ENCODE data around the gene TPPP2.
A peak's percentile ranks its signal among the peaks of the same experiment; 100 is the strongest.
"Not testable (repeated sequence)": the region's sequence is repeated elsewhere in the genome, so short reads cannot be mapped to it uniquely, and the experiment has no call there.

TPPP2 gene

DNA sequence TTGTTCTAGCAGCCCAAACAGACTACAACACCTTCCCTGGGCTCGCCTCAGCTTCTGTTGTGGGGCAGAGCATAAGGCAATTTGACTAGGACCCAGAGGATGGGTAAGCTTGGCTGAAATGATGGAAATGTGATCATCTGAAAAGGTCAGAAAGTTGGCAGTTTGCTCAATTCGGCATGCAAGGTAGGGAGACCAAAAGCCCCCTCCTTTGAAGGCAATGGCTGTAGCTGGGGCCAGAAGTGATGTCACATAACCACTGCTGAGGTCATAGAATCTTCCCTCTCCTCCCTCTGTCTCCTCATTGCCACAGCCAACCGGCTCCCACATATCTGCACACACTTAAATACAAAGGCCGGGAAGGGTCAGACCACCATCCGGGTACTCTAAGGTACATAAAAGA, at the start of gene TPPP2:
TSS of gene TPPP2 (plus strand) at position 301 of the 400 bp plus-strand sequence. CDS start 365 bp downstream, outside the sequence.
- no peak for DNase-seq

DNA sequence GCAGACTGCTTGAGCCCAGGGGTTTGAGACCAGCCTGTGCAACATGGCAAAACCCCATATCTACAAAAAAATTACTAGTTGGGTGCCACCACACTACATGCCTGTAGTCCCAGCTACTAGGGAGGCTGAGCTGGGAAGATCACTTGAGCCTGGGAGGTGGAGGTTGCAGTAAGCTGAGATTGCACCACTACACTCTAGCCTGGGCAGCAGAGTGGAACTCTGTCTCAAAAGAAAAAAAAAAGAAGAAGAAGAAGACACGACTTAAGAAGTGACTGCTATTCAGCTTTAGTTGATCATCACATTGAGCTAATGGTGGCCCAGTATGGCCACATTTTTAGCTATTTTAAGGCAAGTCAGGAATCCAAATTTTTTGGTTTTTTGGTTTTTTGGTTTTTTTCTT, 49.1 kb upstream of the TPPP2 start:
- DNase-seq: no peak

GRCh38 chr14:20982646-20983369, 47.2 kb upstream of the TPPP2 start:
- DNase-seq: no peak

DNA sequence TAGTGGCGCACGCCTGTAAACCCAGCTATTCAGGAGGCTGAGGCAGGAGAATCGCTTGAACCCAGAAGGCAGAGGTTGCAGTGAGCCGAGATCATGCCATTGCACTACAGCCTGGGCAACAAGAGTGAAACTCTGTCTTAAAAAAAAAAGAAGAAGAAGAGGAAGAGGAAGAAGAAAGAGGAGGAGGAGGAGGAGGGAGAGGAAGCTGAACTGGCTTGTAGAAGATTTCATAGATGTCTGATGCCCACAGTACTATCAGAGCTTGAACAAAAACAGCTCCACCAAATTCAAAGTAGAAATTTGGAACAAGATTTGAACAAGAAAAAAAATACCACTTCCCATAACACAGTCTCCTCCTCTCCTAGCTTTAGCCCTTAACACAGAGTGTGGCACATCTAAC, 44.4 kb upstream of the TPPP2 start:
- not testable (repeated sequence) for DNase-seq

DNA sequence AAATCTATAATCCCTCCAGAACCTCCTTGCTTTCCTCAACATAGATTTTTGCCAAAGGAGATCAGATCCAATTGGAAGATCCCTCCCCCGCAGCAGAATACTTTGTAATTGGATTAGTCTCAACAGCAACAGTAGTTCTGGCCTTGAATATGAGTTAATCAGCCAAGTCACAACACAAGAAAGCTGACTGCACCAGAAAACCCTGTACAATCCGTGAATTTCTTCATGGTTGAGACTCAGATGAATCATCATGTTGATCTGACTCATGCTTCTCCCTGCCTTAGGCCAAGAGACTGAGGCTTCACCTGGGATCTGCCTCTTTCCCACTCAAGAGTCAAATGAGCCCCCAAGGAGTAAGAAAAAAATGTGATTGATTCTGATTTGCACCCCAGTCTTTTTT, 43.2 kb upstream of the TPPP2 start:
- no peak for DNase-seq

DNA sequence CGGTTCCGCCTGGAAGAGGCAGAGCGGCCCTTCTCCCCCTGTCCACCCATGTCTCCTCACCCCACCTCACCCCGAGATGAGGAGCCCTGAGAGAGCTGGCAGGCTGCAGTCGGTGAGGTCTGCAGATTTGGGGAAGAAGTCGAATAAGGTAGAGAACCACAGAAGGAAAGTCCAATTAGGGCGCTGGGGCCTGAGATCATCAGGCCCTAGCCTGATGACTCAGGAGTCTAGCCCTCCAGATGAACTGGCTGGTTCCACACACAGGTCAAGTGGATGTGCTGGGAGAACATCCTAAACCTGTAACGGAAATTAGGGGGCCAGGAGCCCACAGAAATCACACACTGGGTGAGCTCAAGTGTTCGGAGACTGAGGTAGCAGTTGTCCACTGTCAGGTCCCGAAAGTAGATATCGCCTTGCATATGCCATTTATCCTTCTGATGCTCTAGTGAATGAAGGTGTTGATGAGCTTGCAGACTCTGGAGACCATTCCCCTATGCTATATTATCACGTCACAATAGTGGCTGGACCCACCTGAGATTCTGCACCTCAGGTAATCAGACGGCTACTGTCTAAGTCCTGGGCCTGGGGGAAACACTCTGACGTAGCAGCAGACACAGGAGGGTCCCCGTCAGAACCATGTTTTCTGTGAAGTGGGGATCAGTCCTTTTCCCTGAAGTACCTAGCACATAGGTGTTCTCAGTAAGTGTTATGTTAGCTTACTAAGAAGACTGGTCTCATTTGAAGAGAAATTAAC, 41.1 kb upstream of the TPPP2 start:
- no peak for DNase-seq

DNA sequence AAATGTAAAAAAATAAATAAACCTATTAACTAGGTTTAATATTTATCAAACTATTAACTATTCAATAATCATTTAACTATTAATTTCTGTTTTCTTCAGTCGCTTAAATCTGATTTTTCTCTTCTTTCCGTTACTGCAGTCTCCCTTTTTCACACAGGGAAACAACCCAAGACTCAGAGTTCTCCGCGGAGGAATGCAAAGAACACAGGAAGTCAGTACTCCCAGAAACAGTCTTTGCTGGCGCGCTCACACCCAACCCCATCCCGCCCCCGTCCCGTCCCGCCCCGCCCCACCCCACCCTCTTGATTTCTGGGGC, 40.6 kb upstream of the TPPP2 start:
- no peak for DNase-seq

DNA sequence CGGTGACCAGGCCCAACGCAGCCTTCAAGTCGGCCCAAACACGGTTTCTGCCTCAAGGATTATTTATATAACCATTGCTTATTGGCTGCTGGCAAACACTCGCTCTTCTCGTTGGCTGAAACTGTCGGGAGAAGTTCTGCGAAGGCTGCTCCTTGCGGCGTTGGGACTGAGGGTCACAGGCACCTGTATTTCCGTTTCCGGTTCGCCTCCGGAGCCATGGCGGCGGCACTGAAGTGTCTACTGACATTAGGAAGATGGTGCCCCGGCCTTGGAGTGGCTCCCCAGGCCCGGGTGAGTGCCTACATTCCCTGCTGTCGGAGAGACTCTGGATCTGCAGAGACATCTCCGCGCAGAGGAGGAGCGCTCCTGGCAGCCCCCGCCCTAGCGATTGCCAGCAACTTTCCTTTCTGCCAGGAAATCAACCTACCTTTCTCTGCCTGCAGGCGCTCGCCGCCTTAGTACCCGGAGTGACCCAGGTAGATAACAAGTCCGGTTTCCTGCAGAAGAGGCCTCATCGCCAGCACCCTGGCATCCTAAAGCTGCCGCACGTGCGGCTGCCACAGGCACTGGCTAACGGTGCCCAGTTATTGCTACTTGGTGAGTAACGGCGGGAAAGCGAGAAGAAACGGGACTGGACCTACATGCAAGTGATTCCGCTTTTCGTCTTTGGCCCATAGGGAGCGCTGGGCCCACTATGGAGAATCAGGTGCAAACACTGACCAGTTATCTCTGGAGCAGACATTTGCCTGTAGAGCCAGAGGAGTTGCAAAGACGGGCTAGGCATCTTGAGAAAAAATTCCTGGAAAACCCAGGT, 40.0 kb upstream of the TPPP2 start, which contains the start of gene METTL17:
TSS of gene METTL17 (plus strand) at position 194 of the 814 bp plus-strand sequence. CDS start at position 217, 23 bp downstream.
- DNase-seq: peak; percentile 89

- no peak for DNase-seq
Measured at GRCh38 chr14:20996521-20996920, 33.5 kb upstream of the TPPP2 start.

DNA sequence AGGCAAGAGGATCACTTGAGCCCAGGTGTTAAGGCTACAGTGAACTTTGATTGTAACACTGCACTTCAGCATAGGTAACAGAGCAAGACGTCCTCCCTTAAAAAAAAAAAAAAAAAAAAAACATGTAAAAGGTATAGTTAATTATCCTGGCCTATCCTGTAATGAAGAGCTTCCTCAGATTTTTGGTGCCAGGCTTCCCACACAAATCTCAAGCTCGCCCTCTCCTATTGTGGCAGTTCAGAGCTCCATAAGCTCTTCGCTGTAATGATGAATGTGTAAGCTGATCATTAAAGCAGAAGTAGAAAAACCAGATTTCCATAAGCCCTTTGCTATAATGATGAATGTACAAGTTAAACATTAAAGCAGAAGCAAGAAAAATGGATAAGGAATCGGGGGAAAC, 32.9 kb upstream of the TPPP2 start:
- DNase-seq: no peak

DNA sequence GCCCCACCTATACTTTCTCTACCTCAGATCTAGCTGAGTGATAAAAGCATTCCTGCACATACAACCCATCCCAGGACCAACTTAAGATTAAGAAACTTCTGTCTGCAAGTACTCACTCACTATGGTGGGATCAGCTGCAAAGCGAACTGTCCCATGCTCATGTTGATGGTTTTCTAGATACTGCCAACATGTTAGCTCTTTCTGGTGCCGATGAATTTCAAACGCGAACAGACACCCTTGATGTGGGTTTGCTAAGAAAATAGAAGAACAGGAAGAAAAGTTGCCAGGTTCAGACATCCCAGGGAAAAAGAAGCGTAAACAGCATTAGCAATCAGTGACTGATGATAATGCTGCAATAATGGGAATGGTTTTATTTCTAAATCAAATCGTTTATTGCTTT, 32.5 kb upstream of the TPPP2 start:
- DNase-seq: no peak

DNA sequence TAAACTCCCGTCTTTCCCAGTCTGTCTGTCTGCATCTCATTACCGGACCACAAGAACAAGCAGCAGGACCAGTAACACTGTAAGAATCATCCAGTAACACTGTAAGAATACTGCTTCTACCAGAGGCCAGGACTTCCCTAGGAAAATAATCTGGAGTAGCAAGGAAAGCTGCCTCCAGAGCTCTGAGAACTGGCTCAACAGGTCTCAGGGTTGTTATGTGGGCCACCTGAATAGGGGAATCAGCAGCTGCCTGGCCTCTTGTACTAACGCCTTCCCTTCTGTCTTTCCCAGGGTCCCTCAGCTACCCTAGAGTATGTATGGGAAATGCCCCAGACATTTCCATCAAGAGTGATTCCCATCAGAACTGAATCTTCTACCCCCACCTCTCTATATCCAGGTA, 31.9 kb upstream of the TPPP2 start:
- DNase-seq: no peak

GRCh38 chr14:20998674-20999366, 31.2 kb upstream of the TPPP2 start, which contains the start of gene SLC39A2:
SLC39A2 (plus strand) TSS chr14:20999293; CDS start chr14:20999447, 154 bp downstream.
- DNase-seq: no peak

DNA sequence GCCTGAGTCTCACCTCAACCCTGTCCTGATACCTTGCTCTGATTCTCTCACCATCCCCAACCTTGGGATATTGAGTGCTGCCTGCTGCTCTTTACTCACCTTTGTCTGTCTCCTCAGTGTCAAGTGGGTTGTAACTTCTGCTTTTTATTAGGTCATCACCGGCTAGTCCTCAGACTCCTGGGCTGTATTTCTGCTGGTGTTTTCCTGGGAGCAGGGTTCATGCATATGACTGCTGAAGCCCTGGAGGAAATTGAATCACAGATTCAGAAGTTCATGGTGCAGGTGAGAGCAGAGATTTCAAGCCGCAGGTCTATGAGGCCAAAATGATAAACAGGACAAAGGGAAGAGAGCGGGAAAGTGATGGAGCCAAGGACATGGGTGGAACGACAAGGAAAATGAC, 30.4 kb upstream of the TPPP2 start:
- DNase-seq: no peak

DNA sequence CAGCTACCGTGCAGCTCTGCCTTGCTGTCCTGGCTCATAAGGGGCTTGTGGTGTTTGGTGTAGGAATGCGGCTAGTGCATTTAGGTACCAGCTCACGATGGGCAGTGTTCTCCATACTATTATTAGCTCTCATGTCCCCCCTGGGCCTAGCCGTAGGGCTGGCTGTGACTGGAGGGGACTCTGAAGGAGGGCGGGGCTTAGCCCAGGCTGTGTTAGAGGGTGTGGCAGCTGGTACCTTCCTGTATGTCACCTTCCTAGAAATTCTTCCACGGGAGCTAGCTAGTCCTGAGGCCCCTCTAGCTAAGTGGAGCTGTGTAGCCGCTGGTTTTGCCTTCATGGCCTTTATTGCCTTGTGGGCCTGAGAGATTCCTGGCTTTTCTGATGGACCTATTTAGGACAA, 28.8 kb upstream of the TPPP2 start:
- no peak for DNase-seq

DNA sequence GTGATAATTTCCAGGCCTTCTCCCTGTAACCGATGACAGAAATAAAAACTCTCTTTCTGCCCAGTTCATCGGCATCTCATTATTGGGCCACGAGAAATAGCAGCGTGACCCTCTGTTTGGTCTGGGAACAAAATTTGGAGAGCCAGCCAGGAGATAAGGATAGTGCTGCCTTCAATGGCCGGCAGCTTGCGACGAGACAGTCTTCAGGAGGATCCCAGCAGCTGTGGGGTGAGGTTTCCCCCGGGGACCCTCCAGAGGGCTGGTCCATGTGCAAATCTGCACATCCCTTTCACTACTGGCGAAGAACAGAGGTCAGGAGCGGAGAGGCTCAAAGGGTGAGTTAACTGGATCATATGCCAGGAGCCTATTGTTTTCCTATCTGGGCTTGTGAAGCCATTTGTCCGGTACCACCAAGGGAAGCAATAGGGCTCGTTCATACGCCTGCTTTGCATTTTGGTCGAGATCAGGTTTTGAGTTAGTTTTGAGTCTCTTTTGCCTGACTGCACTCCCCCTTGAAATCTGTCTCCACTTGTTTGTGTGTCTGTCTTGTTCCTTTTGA, 26.1 kb upstream of the TPPP2 start:
- no peak for DNase-seq

- DNase-seq: not testable (repeated sequence)
Measured at GRCh38 chr14:21009721-21010120, 20.3 kb upstream of the TPPP2 start.

DNA sequence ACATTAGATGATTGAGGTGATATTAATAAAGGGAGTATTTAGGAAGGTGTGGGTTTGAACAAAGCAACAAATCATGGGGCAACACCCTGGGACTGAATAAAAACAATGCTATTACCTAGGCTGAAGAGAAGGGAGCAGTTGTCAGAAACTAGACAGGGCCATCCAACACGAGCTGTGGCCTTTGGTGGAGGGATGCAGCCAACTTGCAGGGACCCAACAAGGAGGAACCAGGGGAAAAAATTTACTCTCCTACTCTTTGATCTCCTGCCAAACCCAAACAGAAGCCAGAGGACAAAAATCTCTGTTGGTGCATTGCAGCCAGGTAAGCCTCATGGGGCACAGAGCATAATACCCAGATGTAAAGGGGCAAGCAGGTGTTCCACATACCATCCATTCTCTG, 18.9 kb upstream of the TPPP2 start:
- no peak for DNase-seq

GRCh38 chr14:21014761-21015190, 15.2 kb upstream of the TPPP2 start:
- DNase-seq: peak; percentile 79

DNA sequence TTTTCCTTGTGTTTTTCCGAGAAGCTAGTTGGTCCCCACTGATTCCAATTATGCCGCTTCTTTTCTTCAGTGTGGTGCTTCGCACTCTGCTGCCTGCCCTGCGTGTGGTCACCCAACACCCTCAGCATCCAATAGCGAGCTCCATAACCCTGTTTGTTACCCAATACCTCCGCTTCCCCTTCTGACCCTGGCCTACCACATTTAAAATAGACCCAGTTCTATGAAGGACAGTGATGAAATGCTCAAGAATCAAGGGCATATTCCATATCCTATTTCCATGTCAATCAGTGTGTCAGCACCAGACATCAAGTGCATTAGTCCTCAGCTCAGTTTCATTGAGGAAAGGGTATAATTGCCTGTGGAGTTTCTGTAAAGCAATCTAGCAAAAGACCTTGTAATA, 14.7 kb upstream of the TPPP2 start:
- no peak for DNase-seq

- DNase-seq: no peak
Measured at GRCh38 chr14:21016413-21017190, 13.4 kb upstream of the TPPP2 start.

Data from activated naive CD4-positive, alpha-beta T cell treated with anti-CD3 and anti-CD28 coated beads, Interleukin-2, amount 50 U/mL, for 16 hours (primary cell).